ENCODE results near the gene PRKAR1A. TPM values are rescaled to one million over a fixed set of nuclear protein-coding genes. Genes with fewer than 3 reads are reported as not detected.
A peak's percentile ranks its signal among the peaks of the same experiment; 100 is the strongest.

The PRKAR1A gene
- total RNA-seq (100 to 1,000 TPM in 2 of 6 donors, 10 to 100 TPM in 4; 63.5 to 137 (median 82.6) TPM), polyA plus RNA-seq (10 to 100 TPM; 22.6 to 72.9 TPM)

- TF ChIP-seq, protein P1, sequence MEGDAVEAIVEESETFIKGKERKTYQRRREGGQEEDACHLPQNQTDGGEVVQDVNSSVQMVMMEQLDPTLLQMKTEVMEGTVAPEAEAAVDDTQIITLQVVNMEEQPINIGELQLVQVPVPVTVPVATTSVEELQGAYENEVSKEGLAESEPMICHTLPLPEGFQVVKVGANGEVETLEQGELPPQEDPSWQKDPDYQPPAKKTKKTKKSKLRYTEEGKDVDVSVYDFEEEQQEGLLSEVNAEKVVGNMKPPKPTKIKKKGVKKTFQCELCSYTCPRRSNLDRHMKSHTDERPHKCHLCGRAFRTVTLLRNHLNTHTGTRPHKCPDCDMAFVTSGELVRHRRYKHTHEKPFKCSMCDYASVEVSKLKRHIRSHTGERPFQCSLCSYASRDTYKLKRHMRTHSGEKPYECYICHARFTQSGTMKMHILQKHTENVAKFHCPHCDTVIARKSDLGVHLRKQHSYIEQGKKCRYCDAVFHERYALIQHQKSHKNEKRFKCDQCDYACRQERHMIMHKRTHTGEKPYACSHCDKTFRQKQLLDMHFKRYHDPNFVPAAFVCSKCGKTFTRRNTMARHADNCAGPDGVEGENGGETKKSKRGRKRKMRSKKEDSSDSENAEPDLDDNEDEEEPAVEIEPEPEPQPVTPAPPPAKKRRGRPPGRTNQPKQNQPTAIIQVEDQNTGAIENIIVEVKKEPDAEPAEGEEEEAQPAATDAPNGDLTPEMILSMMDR (IDR thresholded peaks at IDR 0.05) = no peak
- Histone ChIP-seq H3K27me3 (no peaks in the 10 kb centered on the region), H3K4me3 (peak within 1 kb of the TSS; percentile 90 to 99 (median 94)), H3K27ac (peak within 1 kb of the TSS; percentile 96 to 98 (median 98)), H3K9me3 (no peaks in the 10 kb centered on the region), H3K4me1 (peaks cover 0 to 28% (median 8%) of the 10 kb centered on the region in 3 donors), H3K36me3 (peaks cover 0 to 9% (median 5%) of the 10 kb centered on the region in 3 donors)
- ATAC-seq (peak; percentile 92 to 94 (median 94)), DNase-seq (peak; percentile 91 to 97 (median 94)), FAIRE-seq (no peak)
- intact Hi-C loops (cut with DNase I) = no loop called here
- WGBS, 2 donors = 1% methylated on average over 51 to 81 of the region's 81 CpGs
Measured at GRCh38 chr17:68512247-68512959, at the start of gene PRKAR1A. TSS of gene PRKAR1A (plus strand) at chr17:68512430. CDS start at chr17:68515400, 2,970 bp downstream.

DNA sequence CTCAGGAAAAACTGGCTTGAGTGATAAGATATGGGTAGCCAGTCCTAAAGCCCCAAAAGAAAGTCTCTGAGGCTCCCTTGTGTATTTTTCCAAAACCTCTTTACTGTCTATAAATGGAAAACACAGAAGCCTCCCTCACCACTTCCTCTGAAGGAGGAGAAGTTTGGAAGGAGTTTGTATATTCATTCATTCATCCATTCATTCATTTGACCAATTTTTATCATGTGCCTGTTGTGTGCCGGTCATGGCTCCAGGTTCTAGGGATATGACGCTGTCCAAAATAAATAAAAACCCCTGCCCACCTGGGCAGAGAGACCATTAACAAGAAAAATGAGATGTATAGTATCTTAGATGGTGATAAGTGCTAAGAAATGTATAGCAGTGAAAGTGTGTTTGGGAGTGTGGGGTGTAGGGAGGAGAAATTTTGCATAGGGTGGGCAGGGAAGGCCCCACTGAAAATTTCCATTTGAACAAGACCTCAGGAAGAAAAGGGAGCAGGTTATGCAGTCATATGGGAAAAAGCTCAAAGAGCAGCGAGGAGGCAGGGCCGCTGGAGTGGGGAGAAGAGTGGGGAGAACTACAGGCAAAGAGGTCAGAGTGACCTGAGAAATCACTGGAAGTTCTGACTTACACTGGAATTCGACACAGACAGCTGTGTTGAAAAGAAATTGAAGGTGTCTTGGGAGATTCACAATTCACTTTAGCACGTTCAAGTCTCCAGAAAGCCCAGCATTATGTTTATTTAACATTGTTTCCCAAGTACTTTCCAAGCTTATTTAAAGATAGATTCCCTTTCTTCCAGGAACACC, 48.8 kb upstream of the PRKAR1A start:
- Histone ChIP-seq H3K27ac (peak overlapping the region in 1 of 4 donors; percentile 44), H3K36me3 (no peaks in the 10 kb centered on the region), H3K27me3 (no peaks in the 10 kb centered on the region), H3K9me3 (no peaks in the 10 kb centered on the region), H3K4me1 (peaks cover 0 to 21% (median 0%) of the 10 kb centered on the region in 3 donors), H3K4me3 (no peak overlapping the region)
- ATAC-seq = no peak
- TF ChIP-seq, protein P1 (IDR thresholded peaks at IDR 0.05) = no peak
- WGBS, 2 donors = 33 to 38% methylated on average over 6 of the region's 6 CpGs
- no peak for FAIRE-seq
- DNase-seq = no peak
- intact Hi-C loops (cut with DNase I) = loop anchor here in 2 of 3 donors (10.0 kb wide), 2 partner anchors 199 to 289 kb away; no protein-coding TSS in a partner anchor

DNA sequence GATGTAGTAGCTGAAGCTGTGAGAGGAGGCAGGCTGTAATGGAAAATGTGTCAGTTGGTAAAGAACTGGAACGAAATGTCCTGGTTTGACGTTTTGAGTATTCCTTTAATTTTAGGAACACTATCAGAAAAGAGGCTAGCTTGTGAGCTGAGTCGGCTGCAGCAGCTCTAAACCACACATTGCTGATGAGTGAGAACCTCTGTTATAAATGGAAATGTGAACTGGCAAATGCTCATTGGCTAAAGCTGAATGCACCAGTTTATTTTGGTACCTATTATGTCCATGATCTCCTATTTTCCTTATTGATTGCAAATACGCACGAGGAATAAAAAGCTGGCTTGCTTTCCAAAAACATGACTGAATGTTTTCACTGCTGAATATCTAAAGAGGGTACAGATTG, 43.9 kb upstream of the PRKAR1A start:
- no peaks in the 10 kb centered on the region for H3K9me3 ChIP-seq
- TF ChIP-seq, protein P1 (IDR thresholded peaks at IDR 0.05) = no peak

DNA sequence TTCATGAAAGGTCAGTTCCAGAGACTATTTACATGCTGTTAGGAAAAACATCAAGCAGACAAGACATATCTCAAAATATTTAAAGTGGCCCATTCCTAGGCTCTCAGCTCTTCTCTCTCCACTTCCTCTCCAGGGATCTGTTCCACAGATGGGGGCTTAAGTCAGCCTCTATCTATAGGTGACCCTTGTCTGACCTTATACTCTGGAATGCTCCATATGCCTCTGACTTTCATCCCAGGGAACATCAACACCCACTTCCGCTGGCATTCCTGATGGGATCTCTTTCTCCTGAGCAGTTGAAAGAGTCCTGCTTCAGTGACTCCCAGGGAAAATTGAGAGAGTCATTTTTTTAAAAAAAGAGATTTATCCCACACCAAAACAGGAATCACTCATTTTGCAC, 43.4 kb upstream of the PRKAR1A start:
- FAIRE-seq = no peak
- TF ChIP-seq, protein P1 (IDR thresholded peaks at IDR 0.05) = no peak
- no peak for DNase-seq
- H3K4me1 ChIP-seq = peaks cover 0 to under 1% (median 0%) of the 10 kb centered on the region in 3 donors
- H3K27me3 ChIP-seq = no peaks in the 10 kb centered on the region
- H3K9me3 ChIP-seq = no peaks in the 10 kb centered on the region
- 89 to 91% methylated on average over 1 of the region's 1 CpG for WGBS, 2 donors
- no peaks in the 10 kb centered on the region for H3K36me3 ChIP-seq
- no peak overlapping the region for H3K27ac ChIP-seq
- no peak for ATAC-seq
- intact Hi-C loops (cut with DNase I) = loop anchor here in 2 of 3 donors (10.0 kb wide), 2 partner anchors 204 to 294 kb away; no protein-coding TSS in a partner anchor
- no peak overlapping the region for H3K4me3 ChIP-seq

More for the DNA sequence above, 43.9 kb upstream of the PRKAR1A start:
- DNase-seq = no peak
- 35 to 52% methylated on average over 5 of the region's 5 CpGs for WGBS, 2 donors
- no peak for FAIRE-seq
- Histone ChIP-seq H3K27me3 (no peaks in the 10 kb centered on the region), H3K4me1 (peaks cover 0 to 4% (median 0%) of the 10 kb centered on the region in 3 donors), H3K4me3 (no peak overlapping the region), H3K36me3 (no peaks in the 10 kb centered on the region), H3K27ac (no peak overlapping the region)
- ATAC-seq = no peak
- intact Hi-C loops (cut with DNase I) = loop anchor here in 2 of 3 donors (10.0 kb wide), 2 partner anchors 204 to 294 kb away; no protein-coding TSS in a partner anchor

Data from pancreas (tissue), 10 donors.